ENCODE measurements around the gene RNF40. TPM values are rescaled to one million over a fixed set of nuclear protein-coding genes. Genes with fewer than 3 reads are reported as not detected.

Gene RNF40
- total RNA-seq, 2 donors from 2014 or later: 94.6 to 117 TPM

GRCh38 chr16:30721606-30722005 is 40.5 kb upstream of the RNF40 start:
- H3K27ac ChIP-seq: no peak overlapping the region
- no peak overlapping the region for H3K9ac ChIP-seq (ENCODE audit: low read depth in 2 of 2, low read length in 2 of 2)

GRCh38 chr16:30722443-30722842 is 39.7 kb upstream of the RNF40 start:
- intact Hi-C loops (cut with DNase I): loop anchor here (5.0 kb wide), 1 partner anchor 35 kb away; no protein-coding TSS in a partner anchor
- Histone ChIP-seq H3K9ac (ENCODE audit: low read depth in 2 of 2, low read length in 2 of 2) (no peak overlapping the region), H3K27me3 (no peaks in the 10 kb centered on the region), H3K4me3 (no peak overlapping the region), H3K4me1 (peaks cover 4% of the 10 kb centered on the region), H3K36me3 (peaks cover 29% of the 10 kb centered on the region), H3K27ac (no peak overlapping the region), H3K9me3 (no peaks in the 10 kb centered on the region)
- TF ChIP-seq CTCF (IDR thresholded peaks at IDR 0.05): no peak
- no peak for DNase-seq

More at GRCh38 chr16:30721606-30722005, 40.5 kb upstream of the RNF40 start:
- H3K36me3 ChIP-seq: peaks cover 31% of the 10 kb centered on the region
- peaks cover 4% of the 10 kb centered on the region for H3K4me1 ChIP-seq
- H3K4me3 ChIP-seq: no peak overlapping the region
- no peak for DNase-seq
- H3K27me3 ChIP-seq: no peaks in the 10 kb centered on the region
- H3K9me3 ChIP-seq: no peaks in the 10 kb centered on the region
- no peak for TF ChIP-seq CTCF (IDR thresholded peaks at IDR 0.05)
- intact Hi-C loops (cut with DNase I): loop anchor here (5.0 kb wide), 1 partner anchor 36 kb away; no protein-coding TSS in a partner anchor

- no peak overlapping the region for H3K9ac ChIP-seq (ENCODE audit: low read depth in 2 of 2, low read length in 2 of 2)
- no peak for DNase-seq
- H3K9me3 ChIP-seq: no peaks in the 10 kb centered on the region
- H3K27ac ChIP-seq: no peak overlapping the region
- no peaks in the 10 kb centered on the region for H3K27me3 ChIP-seq
- H3K4me3 ChIP-seq: no peak overlapping the region
- TF ChIP-seq CTCF (IDR thresholded peaks at IDR 0.05): no peak
- peaks cover 29% of the 10 kb centered on the region for H3K36me3 ChIP-seq
- intact Hi-C loops (cut with DNase I): loop anchor here (5.0 kb wide), 1 partner anchor 34 kb away; no protein-coding TSS in a partner anchor
- H3K4me1 ChIP-seq: peaks cover 4% of the 10 kb centered on the region
Measured at GRCh38 chr16:30722916-30723315, 39.2 kb upstream of the RNF40 start.

- Histone ChIP-seq H3K9ac (ENCODE audit: low read depth in 2 of 2, low read length in 2 of 2) (no peak overlapping the region), H3K36me3 (peaks cover 29% of the 10 kb centered on the region), H3K4me1 (peaks cover 4% of the 10 kb centered on the region), H3K9me3 (no peaks in the 10 kb centered on the region), H3K27ac (peak overlapping the region; percentile 58), H3K27me3 (no peaks in the 10 kb centered on the region), H3K4me3 (no peak overlapping the region)
- DNase-seq: no peak
- intact Hi-C loops (cut with DNase I): loop anchor here (5.0 kb wide), 1 partner anchor 33 kb away; no protein-coding TSS in a partner anchor
- TF ChIP-seq CTCF (IDR thresholded peaks at IDR 0.05): no peak
Measured at GRCh38 chr16:30723725-30724355, 38.3 kb upstream of the RNF40 start.

- Histone ChIP-seq H3K4me3 (no peak overlapping the region), H3K9me3 (no peaks in the 10 kb centered on the region), H3K9ac (ENCODE audit: low read depth in 2 of 2, low read length in 2 of 2) (peak overlapping the region in 1 of 2 donors; percentile 38), H3K27me3 (no peaks in the 10 kb centered on the region), H3K27ac (peak overlapping the region; percentile 58), H3K36me3 (peaks cover 25% of the 10 kb centered on the region), H3K4me1 (peaks cover 4% of the 10 kb centered on the region)
- peak; percentile 75 for DNase-seq
- TF ChIP-seq CTCF (IDR thresholded peaks at IDR 0.05): no peak
- intact Hi-C loops (cut with DNase I): loop anchor here (5.0 kb wide), 1 partner anchor 32 kb away; no protein-coding TSS in a partner anchor
Measured at GRCh38 chr16:30724641-30725417, 37.3 kb upstream of the RNF40 start.

All from colonic mucosa (tissue), 4 donors.